GM19324 (cell line): ENCODE results near the gene EXOSC9.

Source experiments
- ATAC-seq: cut with Tn5 transposase; IDR thresholded peaks from one replicate; pipeline ENCODE4 v1.9.1; 2021; ENCODE audit warnings: mild to moderate bottlenecking, moderate library complexity; ENCODE audit not compliant: unreplicated experiment, low FRiP score

Gene EXOSC9

DNA sequence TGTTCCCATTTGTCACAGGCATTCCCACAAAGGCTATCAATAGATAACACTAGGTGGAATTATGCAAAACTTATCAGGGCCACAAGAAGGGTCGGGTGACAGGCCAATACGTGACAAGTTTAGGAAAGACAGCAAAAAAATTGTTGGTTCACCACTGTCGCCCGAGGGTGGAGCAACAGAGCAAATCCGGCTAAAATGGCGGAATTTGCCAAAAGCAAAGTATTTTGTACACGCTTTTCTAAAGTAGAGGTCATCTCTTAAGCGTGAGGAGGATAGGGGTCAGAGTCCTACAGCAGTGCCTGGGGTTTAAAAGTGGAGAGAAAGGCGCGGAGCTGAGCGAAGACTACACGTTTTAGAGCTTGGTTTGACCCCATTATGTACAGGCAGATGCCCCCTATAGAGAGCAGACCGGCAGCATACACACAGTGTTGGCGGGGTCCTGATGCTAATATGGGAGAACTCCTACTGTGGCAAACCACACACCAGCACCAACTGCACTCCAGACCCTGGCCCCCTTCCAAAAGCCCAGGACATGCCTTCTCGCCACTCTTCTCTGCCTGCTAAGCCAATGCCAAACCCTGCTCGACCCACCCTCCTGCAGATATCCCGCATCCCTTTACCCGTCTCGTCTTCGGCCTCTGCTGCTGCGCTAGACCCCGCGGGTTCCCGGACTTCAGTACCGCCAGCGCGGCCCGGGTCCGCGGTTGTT lies 21.8 kb downstream of the EXOSC9 start:
- ATAC-seq = peak; percentile 37

- ATAC-seq = peak; percentile 95
Measured at GRCh38 chr4:121823505-121824170, 22.5 kb downstream of the EXOSC9 start, which contains the start of gene CCNA2. TSS of gene CCNA2 (minus strand) at chr4:121823883. CDS start at chr4:121823628, 255 bp downstream.

DNA sequence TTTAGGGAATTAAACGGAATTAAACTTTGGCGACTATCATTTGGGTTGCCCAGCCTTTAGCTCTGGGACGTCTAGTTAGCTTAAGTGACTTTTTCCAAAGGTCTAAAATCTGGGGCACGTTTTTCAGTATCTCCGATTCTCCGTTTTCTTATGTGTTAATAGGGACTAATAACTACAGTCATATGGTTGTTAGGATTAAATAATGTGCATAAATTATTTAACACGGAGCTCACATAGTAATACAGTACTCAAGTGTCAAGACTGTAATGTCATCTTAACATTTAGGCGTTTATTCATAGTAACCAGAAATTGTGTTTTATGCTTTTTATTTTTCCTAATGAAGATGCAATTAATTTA lies 23.0 kb downstream of the EXOSC9 start:
- ATAC-seq = peak; percentile 0

DNA sequence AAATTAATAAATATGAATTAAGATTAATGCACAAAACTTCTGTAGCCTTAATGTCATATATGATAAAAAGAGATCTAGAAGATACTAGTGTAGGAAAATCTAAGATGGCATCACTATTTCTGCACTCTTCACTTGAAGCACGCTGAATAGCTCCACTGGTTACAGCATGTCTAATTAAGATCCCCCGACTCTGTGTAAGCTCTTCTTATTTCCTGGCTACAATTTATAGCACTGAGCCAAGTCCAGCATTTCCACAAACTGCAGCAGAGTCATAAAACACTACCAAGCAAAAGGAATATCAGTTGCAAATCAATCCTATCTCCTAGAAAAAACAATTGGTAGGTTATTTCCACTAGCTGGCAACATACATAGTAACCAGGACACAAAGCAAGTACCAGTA lies 23.8 kb downstream of the EXOSC9 start:
- no peak for ATAC-seq

- ATAC-seq = no peak
Measured at GRCh38 chr4:121827853-121828252, 26.7 kb downstream of the EXOSC9 start.

GRCh38 chr4:121829511-121829910 lies 28.4 kb downstream of the EXOSC9 start:
- ATAC-seq = no peak

DNA sequence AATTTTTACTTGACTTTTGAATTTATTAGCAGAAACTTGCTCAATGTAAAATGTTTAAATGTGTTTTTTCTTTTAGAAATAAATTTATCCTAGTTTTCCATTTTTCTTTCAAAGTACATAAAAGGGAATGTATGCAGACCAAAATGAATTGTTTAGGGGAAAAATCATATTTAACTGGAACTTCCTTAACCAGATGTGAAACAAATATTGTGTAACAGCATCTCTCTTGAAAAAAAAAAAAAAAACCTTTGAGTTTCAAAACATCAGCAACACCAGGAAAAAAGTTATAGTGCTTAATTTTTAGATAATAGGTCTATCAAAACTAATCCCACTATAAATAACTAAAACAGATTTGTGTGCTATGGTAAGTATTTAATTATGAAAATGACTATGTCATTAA lies 37.0 kb downstream of the EXOSC9 start:
- no peak for ATAC-seq

DNA sequence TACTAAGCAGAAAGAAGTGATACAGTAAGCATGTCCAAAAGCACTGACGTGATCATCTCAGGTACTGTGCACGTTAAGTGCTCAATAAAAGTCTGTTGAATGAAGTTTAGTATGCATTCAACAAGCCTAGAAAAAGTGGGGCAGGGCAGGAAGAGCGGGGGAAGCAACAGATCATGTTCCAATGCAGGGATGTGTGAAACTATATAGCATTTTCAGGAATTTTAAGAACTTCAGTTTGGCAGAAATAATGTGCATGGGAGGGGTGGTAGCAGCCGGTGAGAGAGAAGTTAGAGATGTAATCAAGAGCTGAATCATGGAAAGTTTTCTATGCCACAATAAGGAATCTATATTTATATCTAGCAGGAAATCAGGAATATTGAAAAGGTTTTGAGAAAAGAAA lies 41.7 kb downstream of the EXOSC9 start:
- no peak for ATAC-seq

GRCh38 chr4:121846662-121847061 lies 45.5 kb downstream of the EXOSC9 start:
- ATAC-seq = no peak

- no peak for ATAC-seq
Measured at GRCh38 chr4:121851354-121851753, 50.2 kb downstream of the EXOSC9 start.

DNA sequence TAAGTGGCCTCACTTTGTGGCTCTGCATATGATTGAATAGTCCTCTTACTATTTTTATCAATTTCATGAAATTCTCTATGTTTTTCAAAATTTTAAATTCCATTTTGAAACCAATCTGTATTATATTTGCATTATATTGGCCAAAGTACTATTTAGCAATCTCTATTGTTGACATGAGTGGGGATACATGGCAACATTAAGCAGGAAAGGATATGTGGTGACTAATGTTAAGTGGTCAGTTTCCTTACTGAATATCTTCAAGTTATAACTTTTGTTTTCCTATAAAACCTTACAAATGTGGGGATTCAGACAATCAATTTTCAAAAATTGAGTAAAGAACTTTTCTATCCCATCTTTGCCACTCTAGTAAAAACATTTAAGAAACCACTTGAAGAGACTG lies 59.0 kb downstream of the EXOSC9 start:
- ATAC-seq = no peak

GRCh38 chr4:121861426-121861825 lies 60.3 kb downstream of the EXOSC9 start:
- ATAC-seq = no peak

GRCh38 chr4:121863799-121864198 lies 62.7 kb downstream of the EXOSC9 start:
- ATAC-seq = no peak
